H9 (cell line): ENCODE data around the gene CDCP2. TPM values are rescaled to one million over a fixed set of nuclear protein-coding genes. Genes with fewer than 3 reads are reported as not detected.
A peak's percentile ranks its signal among the peaks of the same experiment; 100 is the strongest.
"Not testable (repeated sequence)": the region's sequence is repeated elsewhere in the genome, so short reads cannot be mapped to it uniquely, and the experiment has no call there.

Source experiments
- DNase-seq: peaks from one replicate; pipeline ENCODE4 v3.0.0-alpha.2; 2017
- H2AFZ ChIP-seq: one replicate; pipeline ENCODE4 v1.6.1; 2013; ENCODE audit warnings: mild to moderate bottlenecking, low read length, control low read depth, moderate library complexity
- H2AK5ac ChIP-seq: 2 replicates; pipeline ENCODE4 v1.6.1; 2013; ENCODE audit warnings: low read length, control low read depth, mixed read lengths; ENCODE audit not compliant: insufficient read length
- H2BK120ac ChIP-seq: one replicate; pipeline ENCODE4 v1.6.1; 2013; ENCODE audit warnings: low read depth, mild to moderate bottlenecking, low read length, control low read depth, inconsistent platforms; ENCODE audit not compliant: poor library complexity, severe bottlenecking
- H2BK12ac ChIP-seq: 2 replicates; pipeline ENCODE4 v1.6.1; 2013; ENCODE audit warnings: low read length, control low read depth, mixed read lengths, low read depth; ENCODE audit not compliant: insufficient read length
- H2BK15ac ChIP-seq: 2 replicates; pipeline ENCODE4 v1.6.1; 2013; ENCODE audit warnings: low read depth, low read length, control low read depth
- H2BK20ac ChIP-seq: one replicate; pipeline ENCODE4 v1.6.1; 2013; ENCODE audit warnings: low read depth, mild to moderate bottlenecking, low read length, control low read depth, inconsistent platforms; ENCODE audit not compliant: poor library complexity, severe bottlenecking
- H2BK5ac ChIP-seq: 2 replicates; pipeline ENCODE4 v1.6.1; 2013; ENCODE audit warnings: low read length, control low read depth, mixed read lengths; ENCODE audit not compliant: insufficient read length
- H3K14ac ChIP-seq: 2 replicates; pipeline ENCODE4 v1.6.1; 2013; ENCODE audit warnings: low read length, control low read depth; ENCODE audit not compliant: insufficient read depth
- H3K18ac ChIP-seq: 2 replicates; pipeline ENCODE4 v1.6.1; 2013; ENCODE audit warnings: low read depth, mild to moderate bottlenecking, mixed read lengths, low read length, control low read depth; ENCODE audit not compliant: insufficient read length
- H3K23ac ChIP-seq: 2 replicates; pipeline ENCODE4 v1.6.1; 2013; ENCODE audit warnings: low read length, control low read depth, mixed read lengths, low read depth; ENCODE audit not compliant: insufficient read length
- H3K23me2 ChIP-seq: 2 replicates; pipeline ENCODE4 v1.6.1; 2013; ENCODE audit warnings: low read depth, mild to moderate bottlenecking, mixed read lengths, low read length, control low read depth; ENCODE audit not compliant: insufficient read length, poor library complexity, severe bottlenecking
- H3K27ac ChIP-seq: 2 replicates; pipeline ENCODE4 v1.5.1; 2013; ENCODE audit warnings: low read length, control low read depth, mixed read lengths, low read depth; ENCODE audit not compliant: insufficient read length
- H3K27me3 ChIP-seq: 2 replicates; pipeline ENCODE4 v1.6.1; 2013; ENCODE audit warnings: low read length, control low read depth, inconsistent platforms; ENCODE audit not compliant: insufficient read depth
- H3K4ac ChIP-seq: 2 replicates; pipeline ENCODE4 v1.6.1; 2013; ENCODE audit warnings: low read depth, mild to moderate bottlenecking, control low read depth, inconsistent platforms, low read length, moderate library complexity
- H3K4me1 ChIP-seq: 2 replicates; pipeline ENCODE4 v1.6.1; 2013; ENCODE audit warnings: low read length, control low read depth, inconsistent platforms; ENCODE audit not compliant: insufficient read depth
- H3K4me2 ChIP-seq: 2 replicates; pipeline ENCODE4 v1.6.1; 2013; ENCODE audit warnings: low read length, control low read depth, mixed read lengths; ENCODE audit not compliant: insufficient read length, insufficient read depth
- H3K56ac ChIP-seq: 2 replicates; pipeline ENCODE4 v1.6.1; 2013; ENCODE audit warnings: low read depth, mild to moderate bottlenecking, mixed read lengths, low read length, control low read depth; ENCODE audit not compliant: insufficient read length
- H3K79me1 ChIP-seq: 2 replicates; pipeline ENCODE4 v1.6.1; 2013; ENCODE audit warnings: low read depth, mild to moderate bottlenecking, moderate library complexity, low read length, control low read depth, inconsistent platforms; ENCODE audit not compliant: insufficient read depth, poor library complexity, severe bottlenecking
- H3K79me2 ChIP-seq: 2 replicates; pipeline ENCODE4 v1.6.1; 2013; ENCODE audit warnings: low read length, control low read depth, inconsistent platforms; ENCODE audit not compliant: insufficient read depth
- H3K9ac ChIP-seq: 2 replicates; pipeline ENCODE4 v1.6.1; 2013; ENCODE audit warnings: low read length, control low read depth, mixed read lengths; ENCODE audit not compliant: insufficient read length; ENCODE audit errors: extremely low read depth
- H3K9me3 ChIP-seq: one replicate; pipeline ENCODE4 v1.6.1; 2013; ENCODE audit warnings: low read depth, low read length, inconsistent platforms; ENCODE audit not compliant: control insufficient read depth
- H3T11ph ChIP-seq: one replicate; pipeline ENCODE4 v1.6.1; 2013; ENCODE audit warnings: mild to moderate bottlenecking, low read length, control low read depth, inconsistent platforms
- H4K20me1 ChIP-seq: one replicate; pipeline ENCODE4 v1.6.1; 2013; ENCODE audit not compliant: control insufficient read depth, insufficient read length, insufficient read depth
- H4K5ac ChIP-seq: 2 replicates; pipeline ENCODE4 v1.6.1; 2013; ENCODE audit warnings: low read depth, mild to moderate bottlenecking, mixed read lengths, low read length, control low read depth; ENCODE audit not compliant: insufficient read length
- H4K8ac ChIP-seq: replicated peaks from 2 replicates; pipeline ENCODE4 v1.6.1; 2013; ENCODE audit warnings: low read length, control low read depth, mixed read lengths, low read depth; ENCODE audit not compliant: insufficient read length
- H4K91ac ChIP-seq: 2 replicates; pipeline ENCODE4 v1.6.1; 2013; ENCODE audit warnings: low read depth, mild to moderate bottlenecking, moderate library complexity, mixed read lengths, low read length, control low read depth; ENCODE audit not compliant: insufficient read length
- H3K27ac Mint-ChIP-seq, 3 experiments: 2 replicates in 2 of 3; 3 replicates in 1 of 3; pipeline ENCODE4 v1.8.0; 2020 to 2021; ENCODE audit warnings: mixed read lengths in 3 of 3, mild to moderate bottlenecking in 1 of 3, moderate library complexity in 1 of 3
- H3K27me3 Mint-ChIP-seq: 2 replicates; pipeline ENCODE4 v1.8.0; 2021; ENCODE audit warnings: low read depth, mild to moderate bottlenecking, moderate library complexity, mixed read lengths
- H3K36me3 Mint-ChIP-seq, 3 experiments: 2 replicates in 2 of 3; 3 replicates in 1 of 3; pipeline ENCODE4 v1.8.0; 2020 to 2021; ENCODE audit warnings: low read depth in 3 of 3, mixed read lengths in 3 of 3; ENCODE audit not compliant: insufficient read depth in 1 of 3
- H3K4me1 Mint-ChIP-seq, 2 experiments: 2 replicates each; pipeline ENCODE4 v1.8.0; 2020; ENCODE audit warnings: mixed read lengths in 2 of 2
- H3K4me3 Mint-ChIP-seq, 2 experiments: 2 replicates in 1 of 2; 3 replicates in 1 of 2; pipeline ENCODE4 v1.8.0; 2020 to 2021; ENCODE audit warnings: mild to moderate bottlenecking in 2 of 2, mixed read lengths in 2 of 2, moderate library complexity in 1 of 2
- H3K9me3 Mint-ChIP-seq, 2 experiments: 2 replicates in 1 of 2; 3 replicates in 1 of 2; pipeline ENCODE4 v1.8.0; 2020; ENCODE audit warnings: mild to moderate bottlenecking in 2 of 2, mixed read lengths in 2 of 2, moderate library complexity in 1 of 2
- CTCF ChIP-seq: fragments of 200-600 bp; sonication (generic); conservative IDR thresholded peaks from 3 replicates; pipeline ENCODE4 v1.8.0; 2021; ENCODE audit warnings: antibody characterized with exemption, mild to moderate bottlenecking
- WGBS: extraction: QIAGEN DNeasy Blood & Tissue Kit; methylation state at CpG from one replicate; pipeline ENCODE4 v1.1.7; 2013; ENCODE audit warnings: missing lambda C conversion rate, low lambda C conversion rate, mixed read lengths; ENCODE audit not compliant: insufficient read length; ENCODE audit errors: extremely low coverage; 5-methylcytosine and 5-hydroxymethylcytosine counted together
- total RNA-seq: library from RNA; stranded (reverse); gene quantifications from 2 replicates; pipeline ENCODE4 v1.2.1, GENCODE V29; 2021

CDCP2 gene
- total RNA-seq, 1 experiment from 2014 or later, result not detected

- H3K27ac ChIP-seq, result no peak overlapping the region
- no peak overlapping the region for H3K18ac ChIP-seq
- H3K79me2 ChIP-seq, result no peaks in the 10 kb centered on the region
- no peaks in the 10 kb centered on the region for H3K9me3 Mint-ChIP-seq
- H2AK5ac ChIP-seq, result no peak overlapping the region
- no peak overlapping the region for H3K27ac Mint-ChIP-seq
- no peak overlapping the region for H2BK20ac ChIP-seq
- H4K5ac ChIP-seq, result no peak overlapping the region
- H3K23ac ChIP-seq, result no peak overlapping the region
- H2BK120ac ChIP-seq, result no peak overlapping the region
- no CpG with 5 or more reads among the region's 1 CpG for WGBS
- H3K4ac ChIP-seq, result no peak overlapping the region
- H3K4me3 Mint-ChIP-seq, result no peak overlapping the region
- H3K36me3 Mint-ChIP-seq, result 0 out of 7 replicates have a peak, but pooled peaks cover 0 to 3% (median 0%) of the 10 kb centered on the region in 3 experiments
- H3K4me1 ChIP-seq, result no peaks in the 10 kb centered on the region
- H2BK15ac ChIP-seq, result no peak overlapping the region
- no peak overlapping the region for H3K14ac ChIP-seq
- H3K9me3 ChIP-seq, result no peaks in the 10 kb centered on the region
- no peaks in the 10 kb centered on the region for H3K23me2 ChIP-seq
- H4K20me1 ChIP-seq, result no peaks in the 10 kb centered on the region
- H3K9ac ChIP-seq, result no peak overlapping the region
- H3K4me1 Mint-ChIP-seq, result peaks cover 5 to 8% of the 10 kb centered on the region in 2 experiments; a peak in 2 of 4 replicates
- H2AFZ ChIP-seq, result no peak overlapping the region
- H3K27me3 ChIP-seq, result no peaks in the 10 kb centered on the region
- H3K4me2 ChIP-seq, result no peak overlapping the region
- DNase-seq, result peak; percentile 18
- no peak overlapping the region for H4K91ac ChIP-seq
- H3K27me3 Mint-ChIP-seq, result no peaks in the 10 kb centered on the region; the same call in 1 of the 2 replicates
- no peak for TF ChIP-seq CTCF
- H3T11ph ChIP-seq, result no peak overlapping the region
- H2BK12ac ChIP-seq, result no peak overlapping the region
- no peak overlapping the region for H3K56ac ChIP-seq
- no peak overlapping the region for H2BK5ac ChIP-seq
- H3K79me1 ChIP-seq, result no peaks in the 10 kb centered on the region
- no peak overlapping the region for H4K8ac ChIP-seq
Measured at GRCh38 chr1:54105080-54105479, 47.7 kb downstream of the CDCP2 start.

DNA sequence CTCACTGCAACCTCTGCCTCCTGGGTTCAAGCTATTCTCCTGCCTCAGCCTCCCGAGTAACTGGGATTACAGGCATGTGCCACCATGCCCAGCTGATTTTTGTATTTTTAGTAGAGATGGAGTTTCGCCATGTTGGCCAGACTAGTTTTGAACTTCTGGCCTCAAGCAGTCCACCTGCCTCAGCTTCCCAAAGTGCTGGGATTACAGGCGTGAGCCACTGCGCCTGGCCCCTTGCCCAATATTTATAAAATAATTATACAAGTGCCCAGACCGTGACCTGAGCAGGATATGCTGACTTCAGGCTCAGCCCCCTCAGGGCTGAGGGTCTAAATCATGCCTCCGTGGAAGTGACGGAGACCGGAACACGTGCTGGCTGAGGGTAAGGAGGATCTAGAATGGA is 48.2 kb downstream of the CDCP2 start:
- H3K79me2 ChIP-seq, H3K9ac ChIP-seq, H3K27me3 ChIP-seq, H3K79me1 ChIP-seq, H3K18ac ChIP-seq, H3K9me3 Mint-ChIP-seq, H2BK15ac ChIP-seq, H3K14ac ChIP-seq, H2AK5ac ChIP-seq, H2BK12ac ChIP-seq, H4K20me1 ChIP-seq, DNase-seq, H3K27ac Mint-ChIP-seq, H3K27ac ChIP-seq, H4K8ac ChIP-seq, H3K4ac ChIP-seq, H3K56ac ChIP-seq, H3K23me2 ChIP-seq, H2BK20ac ChIP-seq, H2AFZ ChIP-seq, H3K23ac ChIP-seq, H3K9me3 ChIP-seq, H2BK120ac ChIP-seq, H3K36me3 Mint-ChIP-seq, H3K4me1 Mint-ChIP-seq, H4K5ac ChIP-seq, H4K91ac ChIP-seq, H3K4me3 Mint-ChIP-seq, H3T11ph ChIP-seq, H3K4me1 ChIP-seq, H3K27me3 Mint-ChIP-seq, H3K4me2 ChIP-seq, H2BK5ac ChIP-seq: not testable (repeated sequence)
- no CpG with 5 or more reads among the region's 9 CpGs for WGBS
